Activated CD4-positive, alpha-beta T cell treated with anti-CD3 and anti-CD28 coated beads for 36 hours (primary cell): Measurements from ENCODE around the gene NAIF1. TPM values are rescaled to one million over a fixed set of nuclear protein-coding genes. Genes with fewer than 3 reads are reported as not detected.
A peak's percentile ranks its signal among the peaks of the same experiment; 100 is the strongest.
"Not testable (repeated sequence)": the region's sequence is repeated elsewhere in the genome, so short reads cannot be mapped to it uniquely, and the experiment has no call there.

Experiments
- ATAC-seq: fragments of 200-7000 bp; cut with Tn5 transposase; one replicate; pipeline ENCODE4 v1.10.0; 2021; ENCODE audit warnings: mild to moderate bottlenecking, moderate library complexity
- CTCF ChIA-PET: fragments of 350-600 bp; sonication (Branson Sonifier 250); formaldehyde crosslinking; loops from one replicate; lab custom pipeline; 2021; ENCODE audit warnings: antibody characterized with exemption; lab: Charles Lee
- POLR2A ChIA-PET: fragments of 350-600 bp; sonication (Branson Sonifier 250); formaldehyde crosslinking; loops from one replicate; lab custom pipeline; 2021; ENCODE audit warnings: antibody characterized with exemption, inconsistent platforms; lab: Charles Lee
- DNase-seq: peaks from one replicate; pipeline ENCODE4 v3.0.0-alpha.2; 2020
- H3K27ac Mint-ChIP-seq: one replicate; pipeline ENCODE4 v1.8.0; 2021; ENCODE audit warnings: mixed read lengths
- H3K27me3 Mint-ChIP-seq: one replicate; pipeline ENCODE4 v1.8.0; 2021; ENCODE audit warnings: mixed read lengths
- H3K36me3 Mint-ChIP-seq: one replicate; pipeline ENCODE4 v1.8.0; 2021; ENCODE audit warnings: low read depth, mixed read lengths
- H3K4me1 Mint-ChIP-seq: one replicate; pipeline ENCODE4 v1.8.0; 2021; ENCODE audit warnings: mixed read lengths
- H3K4me3 Mint-ChIP-seq: one replicate; pipeline ENCODE4 v1.8.0; 2021; ENCODE audit warnings: mild to moderate bottlenecking, moderate library complexity, mixed read lengths
- H3K9me3 Mint-ChIP-seq: one replicate; pipeline ENCODE4 v1.8.0; 2021; ENCODE audit warnings: low read depth, mixed read lengths
- intact Hi-C, 2 experiments: fragments of 100-400 bp; cut with DNase I in 1 of 2; cut with micrococcal nuclease in 1 of 2; formaldehyde crosslinking; loops; one replicate each; pipeline versions ENCODE4 v1.14.2 to v1.15.1; 2022 to 2024; cut with DNase I, micrococcal nuclease
- total RNA-seq, 2 experiments: library from RNA; stranded (reverse); gene quantifications; one replicate each; pipeline ENCODE4 v1.2.3, GENCODE V29; 2021

Gene NAIF1
- total RNA-seq = 10 to 100 TPM; 11.3 to 13.7 TPM

- Mint-ChIP-seq H3K27ac (no peak within 1 kb of the TSS), H3K9me3 (no peaks in the 10 kb centered on the region), H3K36me3 (peaks cover 14% of the 10 kb centered on the region), H3K27me3 (no peaks in the 10 kb centered on the region), H3K4me3 (no peak within 1 kb of the TSS), H3K4me1 (peaks cover 49% of the 10 kb centered on the region)
- ChIA-PET CTCF (interaction anchor here (0.6 to 2.8 kb wide), 17 partner anchors 10 to 163 kb away, joined by 3 to 12 read pairs (median 4); no protein-coding TSS in a partner anchor), POLR2A (interaction anchor here (0.6 to 2.5 kb wide), 5 partner anchors 27 to 291 kb away, joined by 3 to 10 read pairs (median 3); no protein-coding TSS in a partner anchor)
- DNase-seq (peak; percentile 98), ATAC-seq (peak; percentile 77)
- intact Hi-C loops = loop anchor here (1.0 to 10.0 kb wide), 18 partner anchors 27 to 960 kb away; partner anchors contain the start of genes BBLN (in 1 of the 2), CDK9 (in 1 of the 2), DPM2 (in 1 of the 2) and GOLGA2 (in 1 of the 2)
Measured at GRCh38 chr9:128066713-128067644, at the start of gene NAIF1. Gene NAIF1, minus strand, starts transcription at chr9:128067320. Its CDS starts 219 bp downstream, at chr9:128067101.

GRCh38 chr9:128116104-128117083 is 49.3 kb upstream of the NAIF1 start:
- intact Hi-C loops = loop anchor here (1.0 to 5.0 kb wide), 5 partner anchors 11 to 173 kb away; partner anchors contain the start of gene PTGES2 (in 2 of the 2)
- Mint-ChIP-seq H3K27me3 (no peaks in the 10 kb centered on the region), H3K4me3 (no peak overlapping the region), H3K36me3 (peaks cover 8% of the 10 kb centered on the region), H3K4me1 (peaks cover 5% of the 10 kb centered on the region), H3K27ac (no peak overlapping the region), H3K9me3 (no peaks in the 10 kb centered on the region)
- no peak for ATAC-seq
- CTCF ChIA-PET = interaction anchor here (0.6 to 2.0 kb wide), 11 partner anchors 9 to 1431 kb away, joined by 3 to 18 read pairs (median 4); no protein-coding TSS in a partner anchor
- POLR2A ChIA-PET = interaction anchor here (0.6 kb wide), 1 partner anchor 133 kb away, joined by 3 read pairs; no protein-coding TSS in a partner anchor
- no peak for DNase-seq

- Mint-ChIP-seq H3K9me3 (no peaks in the 10 kb centered on the region), H3K4me1 (peaks cover 5% of the 10 kb centered on the region), H3K36me3 (peaks cover 14% of the 10 kb centered on the region), H3K27me3 (no peaks in the 10 kb centered on the region), H3K27ac (no peak overlapping the region), H3K4me3 (no peak overlapping the region)
- POLR2A ChIA-PET = no interaction called here
- ATAC-seq (peak; percentile 30), DNase-seq (no peak)
- CTCF ChIA-PET = interaction anchor here (0.6 to 1.7 kb wide), 6 partner anchors 18 to 1432 kb away, joined by 3 to 4 read pairs (median 3); no protein-coding TSS in a partner anchor
- intact Hi-C loops = loop anchor here (2.0 to 5.0 kb wide), 2 partner anchors 78 to 81 kb away; no protein-coding TSS in a partner anchor
Measured at GRCh38 chr9:128115187-128116103, 48.3 kb upstream of the NAIF1 start.

GRCh38 chr9:128114326-128115186 is 47.4 kb upstream of the NAIF1 start:
- H3K27me3 Mint-ChIP-seq = no peaks in the 10 kb centered on the region
- peaks cover 16% of the 10 kb centered on the region for H3K36me3 Mint-ChIP-seq
- ATAC-seq (no peak), DNase-seq (no peak)
- CTCF ChIA-PET = interaction anchor here (0.6 to 1.1 kb wide), 5 partner anchors 14 to 749 kb away, joined by 3 to 5 read pairs (median 4); no protein-coding TSS in a partner anchor
- H3K4me1 Mint-ChIP-seq = peaks cover 5% of the 10 kb centered on the region
- H3K9me3 Mint-ChIP-seq = no peaks in the 10 kb centered on the region
- intact Hi-C loops = loop anchor here in 1 of 2 experiments (5.0 kb wide), 1 partner anchor 77 kb away; no protein-coding TSS in a partner anchor
- H3K4me3 Mint-ChIP-seq = no peak overlapping the region
- H3K27ac Mint-ChIP-seq = no peak overlapping the region
- POLR2A ChIA-PET = interaction anchor here (0.6 kb wide), 1 partner anchor 23 kb away, joined by 3 read pairs; no protein-coding TSS in a partner anchor

GRCh38 chr9:128113526-128114325 is 46.6 kb upstream of the NAIF1 start:
- ChIA-PET POLR2A (interaction anchor here (0.6 kb wide), 1 partner anchor 22 kb away, joined by 3 read pairs; no protein-coding TSS in a partner anchor), CTCF (interaction anchor here (0.8 to 1.1 kb wide), 4 partner anchors 13 to 170 kb away, joined by 3 to 5 read pairs (median 4); no protein-coding TSS in a partner anchor)
- H3K4me3 Mint-ChIP-seq = no peak overlapping the region
- no peaks in the 10 kb centered on the region for H3K9me3 Mint-ChIP-seq
- ATAC-seq (no peak), DNase-seq (no peak)
- H3K27me3 Mint-ChIP-seq = no peaks in the 10 kb centered on the region
- H3K36me3 Mint-ChIP-seq = peaks cover 17% of the 10 kb centered on the region
- H3K4me1 Mint-ChIP-seq = peaks cover 5% of the 10 kb centered on the region
- no peak overlapping the region for H3K27ac Mint-ChIP-seq
- intact Hi-C loops = no loop called here

GRCh38 chr9:128111726-128112125 is 44.6 kb upstream of the NAIF1 start:
- ATAC-seq, CTCF ChIA-PET, intact Hi-C loops, H3K4me3 Mint-ChIP-seq, H3K4me1 Mint-ChIP-seq, H3K9me3 Mint-ChIP-seq, H3K27me3 Mint-ChIP-seq, POLR2A ChIA-PET, H3K27ac Mint-ChIP-seq, DNase-seq: not testable (repeated sequence)
- peaks cover 25% of the 10 kb centered on the region for H3K36me3 Mint-ChIP-seq

GRCh38 chr9:128109050-128109709 is 42.1 kb upstream of the NAIF1 start:
- H3K4me3 Mint-ChIP-seq = no peak overlapping the region
- peaks cover 34% of the 10 kb centered on the region for H3K36me3 Mint-ChIP-seq
- ATAC-seq = no peak
- ChIA-PET POLR2A (interaction anchor here (0.7 kb wide), 1 partner anchor 392 kb away, joined by 3 read pairs; no protein-coding TSS in a partner anchor), CTCF (interaction anchor here (1.2 to 1.3 kb wide), 2 partner anchors 15 to 64 kb away, joined by 3 to 4 read pairs; no protein-coding TSS in a partner anchor)
- H3K9me3 Mint-ChIP-seq = no peaks in the 10 kb centered on the region
- H3K4me1 Mint-ChIP-seq = peaks cover 2% of the 10 kb centered on the region
- H3K27me3 Mint-ChIP-seq = no peaks in the 10 kb centered on the region
- no peak overlapping the region for H3K27ac Mint-ChIP-seq
- no peak for DNase-seq
- intact Hi-C loops = no loop called here

- DNase-seq = no peak
- H3K4me1 Mint-ChIP-seq = peaks cover 6% of the 10 kb centered on the region
- intact Hi-C loops = no loop called here
- peaks cover 37% of the 10 kb centered on the region for H3K36me3 Mint-ChIP-seq
- ChIA-PET CTCF (interaction anchor here (1.3 to 2.8 kb wide), 2 partner anchors 9 to 15 kb away, joined by 3 to 18 read pairs; no protein-coding TSS in a partner anchor), POLR2A (no interaction called here)
- H3K4me3 Mint-ChIP-seq = no peak overlapping the region
- no peak overlapping the region for H3K27ac Mint-ChIP-seq
- H3K9me3 Mint-ChIP-seq = no peaks in the 10 kb centered on the region
- H3K27me3 Mint-ChIP-seq = no peaks in the 10 kb centered on the region
- no peak for ATAC-seq
Measured at GRCh38 chr9:128108269-128109049, 41.3 kb upstream of the NAIF1 start.
